Kidney (tissue), 14 donors: Measurements from ENCODE around the gene OR8H3. TPM values are rescaled to one million over a fixed set of nuclear protein-coding genes. Genes with fewer than 3 reads are reported as not detected.

ENCODE experiments used
- DNase-seq, 5 donors: peaks; one replicate each; pipeline ENCODE4 v3.0.0-alpha.2; 2013 to 2020
- FAIRE-seq: peaks from 2 replicates; lab custom pipeline; 2012; peaks lifted over from hg19 to GRCh38; lab: Jason Lieb, UNC
- H3K27ac ChIP-seq, 2 donors: one replicate each; pipeline ENCODE4 v1.7.0; 2013; ENCODE audit warnings: low read depth in 2 of 2, low read length in 2 of 2, inconsistent platforms in 1 of 2
- H3K27me3 ChIP-seq: one replicate; pipeline ENCODE4 v1.7.1; 2013; ENCODE audit warnings: low read length, inconsistent platforms; ENCODE audit not compliant: control insufficient read depth, insufficient read depth
- H3K36me3 ChIP-seq, 3 donors: one replicate each; pipeline versions ENCODE4 v1.7.0 to v1.7.1; 2013; ENCODE audit warnings: low read length in 3 of 3, control low read depth in 1 of 3, inconsistent platforms in 1 of 3; ENCODE audit not compliant: insufficient read depth in 3 of 3, control insufficient read depth in 2 of 3
- H3K4me1 ChIP-seq, 3 donors: one replicate each; pipeline versions ENCODE4 v1.7.0 to v1.7.1; 2013; ENCODE audit warnings: low read length in 3 of 3, inconsistent platforms in 1 of 3, low read depth in 1 of 3; ENCODE audit not compliant: control insufficient read depth in 2 of 3, insufficient read depth in 2 of 3
- H3K4me3 ChIP-seq, 3 donors: one replicate each; pipeline versions ENCODE4 v1.7.0 to v1.8.1; 2013; ENCODE audit warnings: low read length in 3 of 3, control low read depth in 1 of 3, inconsistent platforms in 1 of 3
- H3K9ac ChIP-seq, 3 donors: one replicate each; pipeline versions ENCODE4 v1.7.0 to v1.7.1; 2013; ENCODE audit warnings: low read length in 3 of 3, control low read depth in 1 of 3, inconsistent platforms in 1 of 3
- H3K9me3 ChIP-seq, 3 donors: one replicate each; pipeline versions ENCODE4 v1.7.0 to v1.7.1; 2013; ENCODE audit warnings: low read length in 3 of 3, control low read depth in 1 of 3, inconsistent platforms in 1 of 3; ENCODE audit not compliant: control insufficient read depth in 2 of 3, insufficient read depth in 1 of 3
- intact Hi-C: fragments of 100-400 bp; cut with DNase I; formaldehyde crosslinking; loops from one replicate; pipeline ENCODE4 v1.11.1; 2022
- polyA plus RNA-seq: library from polyadenylated mRNA; stranded (reverse); fragments of 350-450 nt; fragmentation: Illumina TruSeq; extraction: RNeasy Lipid Tissue Mini Kit (QIAGEN cat#74804); gene quantifications from one replicate; pipeline ENCODE4 v1.2.3, GENCODE V29; 2014; ENCODE audit warnings: low read depth, low replicate concordance; ENCODE audit not compliant: insufficient read depth
- total RNA-seq: library from RNA; stranded (reverse); fragmentation: NEBNext Ultra II Directional; extraction: Animal tissue kit (Norgen Biotek cat#: 25700); gene quantifications from one replicate; pipeline ENCODE4 v1.2.1, GENCODE V29; 2021
- TF ChIP-seq, protein P1 (sequence below): IDR thresholded peaks from 3 replicates; pipeline ENCODE4 v1.5.1; 2012; ENCODE audit warnings: mild to moderate bottlenecking, moderate library complexity, borderline replicate concordance; ENCODE audit not compliant: insufficient read depth; ENCODE audit errors: extremely low read depth
- donor health status: control.
- donor health status: control.
- donor health status: control.
- donor health status: control.
- donor health status: control.
- donor health status: DM: yes; HTN: yes; CAD: no.
- donor health status: Normal renal cell carcinoma (clear cell type).

OR8H3 gene
- total and polyA plus RNA-seq, 2 donors from 2014 or later, result not detected

DNA sequence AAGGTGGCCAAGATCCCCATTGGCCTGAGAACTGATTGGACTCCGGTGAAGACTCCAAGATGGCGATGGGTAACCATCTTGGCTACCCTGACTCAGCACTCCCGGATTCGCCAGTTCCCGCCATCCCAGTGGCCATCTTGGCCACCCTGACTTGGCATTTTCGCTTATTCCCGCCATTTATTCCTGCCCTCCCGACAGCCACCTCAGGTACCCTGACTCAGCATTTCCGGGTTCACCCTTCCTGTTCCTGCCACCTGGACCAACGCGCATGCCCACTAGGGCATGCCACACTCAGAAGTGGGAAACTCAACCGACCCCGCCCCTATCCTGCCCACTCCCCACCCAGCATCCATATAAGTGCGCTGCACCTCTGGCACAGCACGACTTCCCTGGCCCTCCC is 30.2 kb downstream of the OR8H3 start:
- H3K27ac ChIP-seq, result no peak overlapping the region
- no peak overlapping the region for H3K9ac ChIP-seq
- FAIRE-seq (no peak), DNase-seq (no peak)
- no peaks in the 10 kb centered on the region for H3K36me3 ChIP-seq
- H3K27me3 ChIP-seq, result no peaks in the 10 kb centered on the region
- intact Hi-C loops, result no loop called here
- no peaks in the 10 kb centered on the region for H3K4me1 ChIP-seq
- TF ChIP-seq, protein P1, sequence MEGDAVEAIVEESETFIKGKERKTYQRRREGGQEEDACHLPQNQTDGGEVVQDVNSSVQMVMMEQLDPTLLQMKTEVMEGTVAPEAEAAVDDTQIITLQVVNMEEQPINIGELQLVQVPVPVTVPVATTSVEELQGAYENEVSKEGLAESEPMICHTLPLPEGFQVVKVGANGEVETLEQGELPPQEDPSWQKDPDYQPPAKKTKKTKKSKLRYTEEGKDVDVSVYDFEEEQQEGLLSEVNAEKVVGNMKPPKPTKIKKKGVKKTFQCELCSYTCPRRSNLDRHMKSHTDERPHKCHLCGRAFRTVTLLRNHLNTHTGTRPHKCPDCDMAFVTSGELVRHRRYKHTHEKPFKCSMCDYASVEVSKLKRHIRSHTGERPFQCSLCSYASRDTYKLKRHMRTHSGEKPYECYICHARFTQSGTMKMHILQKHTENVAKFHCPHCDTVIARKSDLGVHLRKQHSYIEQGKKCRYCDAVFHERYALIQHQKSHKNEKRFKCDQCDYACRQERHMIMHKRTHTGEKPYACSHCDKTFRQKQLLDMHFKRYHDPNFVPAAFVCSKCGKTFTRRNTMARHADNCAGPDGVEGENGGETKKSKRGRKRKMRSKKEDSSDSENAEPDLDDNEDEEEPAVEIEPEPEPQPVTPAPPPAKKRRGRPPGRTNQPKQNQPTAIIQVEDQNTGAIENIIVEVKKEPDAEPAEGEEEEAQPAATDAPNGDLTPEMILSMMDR, result no peak
- H3K9me3 ChIP-seq, result no peaks in the 10 kb centered on the region
- no peak overlapping the region for H3K4me3 ChIP-seq

DNA sequence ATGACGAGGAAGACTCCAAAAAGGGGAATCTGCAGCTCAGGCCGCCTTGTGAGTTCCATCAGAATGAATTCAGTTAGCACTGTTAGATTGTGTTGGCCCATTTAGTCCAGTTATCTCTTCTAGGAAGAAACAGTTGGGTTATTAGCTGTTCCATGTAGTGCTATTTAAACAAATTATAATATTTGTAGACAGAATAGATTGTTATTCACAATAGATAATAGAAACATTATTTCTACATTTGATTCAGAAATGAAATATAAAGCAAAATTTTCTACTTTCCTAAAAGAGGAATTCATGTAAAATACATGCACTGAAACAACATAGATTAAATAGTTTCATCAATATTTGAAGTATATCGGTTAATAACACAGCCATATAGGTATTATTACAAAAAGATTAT is 38.0 kb downstream of the OR8H3 start, which contains the start of gene OR8K5:
TSS of gene OR8K5 (minus strand) at position 101 of the 400 bp plus-strand sequence. CDS start at position 101, 0 bp downstream.
- H3K4me3 ChIP-seq, result no peak within 1 kb of the TSS
- DNase-seq, result no peak
- no peaks in the 10 kb centered on the region for H3K27me3 ChIP-seq
- intact Hi-C loops, result no loop called here
- no peak for FAIRE-seq
- TF ChIP-seq, protein P1, result no peak
- no peaks in the 10 kb centered on the region for H3K36me3 ChIP-seq
- no peaks in the 10 kb centered on the region for H3K9me3 ChIP-seq
- H3K27ac ChIP-seq, result no peak within 1 kb of the TSS
- H3K4me1 ChIP-seq, result no peaks in the 10 kb centered on the region
- H3K9ac ChIP-seq, result no peak within 1 kb of the TSS

DNA sequence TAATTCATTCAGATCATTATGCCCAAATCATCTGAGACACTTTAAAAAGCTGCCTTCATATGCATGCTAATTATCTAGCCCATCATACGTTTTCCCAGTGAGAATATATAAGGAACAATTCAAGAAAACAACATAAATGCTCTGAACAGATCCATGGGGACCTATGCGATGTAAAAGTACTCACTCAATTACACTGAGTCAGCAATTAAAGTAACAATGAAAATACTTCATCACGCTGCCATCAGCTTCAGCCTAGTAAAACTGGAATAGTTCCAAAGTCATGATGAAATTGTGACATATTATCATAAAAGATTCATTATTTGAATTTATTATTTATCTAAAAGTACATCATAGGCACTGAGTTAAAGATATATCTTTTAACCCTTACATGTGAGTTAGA is 41.6 kb downstream of the OR8H3 start:
- no peak overlapping the region for H3K9ac ChIP-seq
- DNase-seq, result no peak
- no peaks in the 10 kb centered on the region for H3K9me3 ChIP-seq
- no peaks in the 10 kb centered on the region for H3K27me3 ChIP-seq
- no peaks in the 10 kb centered on the region for H3K36me3 ChIP-seq
- TF ChIP-seq, protein P1, result no peak
- intact Hi-C loops, result no loop called here
- no peak for FAIRE-seq
- no peak overlapping the region for H3K27ac ChIP-seq
- H3K4me1 ChIP-seq, result no peaks in the 10 kb centered on the region
- no peak overlapping the region for H3K4me3 ChIP-seq
